22Rv1 (cell line): ENCODE data around the gene CCDC124.
"Not testable (repeated sequence)": the region's sequence is repeated elsewhere in the genome, so short reads cannot be mapped to it uniquely, and the experiment has no call there.

ENCODE experiments used
- H3K27ac ChIP-seq: fragments of 450-650 bp; 2 replicates; pipeline ENCODE4 v1.5.1; 2017
- ZFX ChIP-seq: fragments of 450-650 bp; IDR thresholded peaks from 2 replicates; pipeline ENCODE4 v1.6.1; 2017; ENCODE audit warnings: antibody characterized with exemption, borderline replicate concordance
- TF ChIP-seq, protein P1 (sequence below): fragments of 450-650 bp; IDR thresholded peaks from 2 replicates; pipeline ENCODE4 v1.5.1; 2017; ENCODE audit warnings: mild to moderate bottlenecking

CCDC124 gene

DNA sequence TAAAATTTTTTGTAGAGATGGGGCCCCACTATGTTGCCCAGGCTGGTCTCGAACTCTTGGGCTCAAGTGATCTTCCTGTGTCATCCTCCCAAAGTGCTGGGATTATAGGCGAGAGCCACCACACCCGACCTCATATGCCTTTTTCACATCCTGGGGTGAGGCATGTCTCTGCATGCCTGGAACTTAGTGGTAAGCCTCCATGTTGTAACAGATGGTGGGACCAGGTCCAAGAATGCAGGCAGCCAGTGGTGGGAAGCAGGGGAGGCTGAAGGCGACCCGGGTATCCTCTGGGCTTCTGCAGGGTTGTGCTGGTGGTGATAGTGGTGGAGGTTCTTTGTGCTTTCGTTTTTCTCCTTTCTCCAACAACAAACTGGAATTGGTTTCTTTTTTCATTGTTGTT, 30.1 kb upstream of the CCDC124 start:
- no peak overlapping the region for H3K27ac ChIP-seq
- no peak for TF ChIP-seq ZFX
- TF ChIP-seq, protein P1, sequence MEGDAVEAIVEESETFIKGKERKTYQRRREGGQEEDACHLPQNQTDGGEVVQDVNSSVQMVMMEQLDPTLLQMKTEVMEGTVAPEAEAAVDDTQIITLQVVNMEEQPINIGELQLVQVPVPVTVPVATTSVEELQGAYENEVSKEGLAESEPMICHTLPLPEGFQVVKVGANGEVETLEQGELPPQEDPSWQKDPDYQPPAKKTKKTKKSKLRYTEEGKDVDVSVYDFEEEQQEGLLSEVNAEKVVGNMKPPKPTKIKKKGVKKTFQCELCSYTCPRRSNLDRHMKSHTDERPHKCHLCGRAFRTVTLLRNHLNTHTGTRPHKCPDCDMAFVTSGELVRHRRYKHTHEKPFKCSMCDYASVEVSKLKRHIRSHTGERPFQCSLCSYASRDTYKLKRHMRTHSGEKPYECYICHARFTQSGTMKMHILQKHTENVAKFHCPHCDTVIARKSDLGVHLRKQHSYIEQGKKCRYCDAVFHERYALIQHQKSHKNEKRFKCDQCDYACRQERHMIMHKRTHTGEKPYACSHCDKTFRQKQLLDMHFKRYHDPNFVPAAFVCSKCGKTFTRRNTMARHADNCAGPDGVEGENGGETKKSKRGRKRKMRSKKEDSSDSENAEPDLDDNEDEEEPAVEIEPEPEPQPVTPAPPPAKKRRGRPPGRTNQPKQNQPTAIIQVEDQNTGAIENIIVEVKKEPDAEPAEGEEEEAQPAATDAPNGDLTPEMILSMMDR = no peak

DNA sequence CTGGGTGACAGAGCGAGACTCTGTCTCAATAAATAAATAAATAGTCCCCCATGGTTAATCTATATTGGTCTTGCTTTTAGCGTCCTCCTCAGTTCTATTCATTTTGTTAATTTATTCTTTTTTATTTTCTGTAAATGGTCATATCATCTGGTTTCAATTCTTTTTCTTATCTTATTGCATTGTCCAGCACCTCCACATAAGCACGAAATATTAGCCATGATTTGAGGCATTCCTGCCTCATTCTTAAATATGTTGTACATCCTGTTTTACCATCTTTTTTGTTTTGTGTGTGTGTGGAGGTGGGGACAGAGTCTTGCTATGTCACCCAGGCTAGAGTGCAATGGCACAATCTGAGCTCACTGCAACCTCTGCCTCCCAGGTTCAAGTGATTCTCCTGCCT, 24.6 kb upstream of the CCDC124 start:
- TF ChIP-seq, protein P1 = no peak
- TF ChIP-seq ZFX = no peak
- H3K27ac ChIP-seq = no peak overlapping the region

DNA sequence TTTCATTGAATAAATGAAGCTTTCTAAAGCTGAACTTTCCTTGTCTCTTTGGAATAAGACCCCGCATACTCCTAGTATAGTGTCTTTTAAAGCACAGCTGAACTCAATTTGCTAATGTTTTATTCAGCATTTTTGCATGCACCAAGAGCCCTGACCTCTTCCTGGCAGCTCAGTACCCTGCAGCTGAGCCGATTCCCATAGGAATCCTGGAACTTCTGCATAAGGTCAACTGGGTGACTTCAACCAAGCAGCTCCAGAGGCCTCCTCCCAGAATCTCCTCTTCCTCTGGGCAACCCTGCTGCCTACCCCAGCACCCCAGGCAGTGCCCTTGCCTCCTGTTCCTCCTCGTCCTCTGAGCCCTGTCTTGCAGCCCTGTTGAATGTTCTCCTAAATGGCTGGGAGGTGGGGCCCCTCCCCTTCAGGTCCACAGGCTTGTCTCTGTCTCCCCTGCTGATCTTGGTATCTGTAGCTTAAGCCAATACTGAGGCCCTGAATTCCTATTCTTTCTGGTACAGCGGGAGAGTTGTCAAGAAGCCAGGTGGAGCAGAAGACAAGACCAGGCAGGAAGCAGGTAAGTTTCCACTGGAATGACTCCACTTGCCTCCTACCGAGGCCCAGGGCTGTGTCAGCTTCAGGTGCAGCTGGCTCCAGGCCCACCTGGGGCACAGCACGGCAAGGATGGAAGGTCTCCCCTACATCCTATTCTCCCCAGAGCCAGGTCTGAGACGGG, 23.6 kb upstream of the CCDC124 start:
- no peak overlapping the region for H3K27ac ChIP-seq

DNA sequence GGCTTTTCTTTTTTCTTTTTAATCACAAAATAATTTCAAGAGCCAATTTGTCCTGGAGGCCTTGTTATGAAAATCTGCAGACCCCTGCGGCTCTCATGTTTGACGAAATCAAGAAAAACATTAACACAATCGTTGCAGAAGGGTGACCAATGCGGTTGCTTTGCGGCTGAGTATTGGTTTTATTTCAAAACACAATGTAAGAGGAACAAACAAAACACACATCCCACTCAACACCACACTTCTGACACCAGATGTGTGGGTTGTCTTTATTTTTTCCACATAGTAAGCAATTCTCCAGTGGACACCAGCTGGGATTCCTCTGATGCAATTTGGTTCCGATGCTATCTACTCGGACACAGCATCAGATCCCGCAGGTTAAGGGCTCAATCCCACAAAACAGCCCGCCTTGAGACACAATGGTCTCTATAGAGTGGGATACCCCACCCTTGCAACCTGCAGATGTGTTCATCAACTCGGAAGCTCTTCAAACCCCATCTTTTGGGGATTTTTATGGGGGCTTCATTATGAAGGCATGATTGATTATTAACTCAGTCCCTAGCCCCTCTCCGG, 21.9 kb upstream of the CCDC124 start:
- no peak for TF ChIP-seq ZFX
- TF ChIP-seq, protein P1 = no peak
- no peak overlapping the region for H3K27ac ChIP-seq

More for the DNA sequence above, 23.6 kb upstream of the CCDC124 start:
- TF ChIP-seq, protein P1 = no peak
- no peak for TF ChIP-seq ZFX

DNA sequence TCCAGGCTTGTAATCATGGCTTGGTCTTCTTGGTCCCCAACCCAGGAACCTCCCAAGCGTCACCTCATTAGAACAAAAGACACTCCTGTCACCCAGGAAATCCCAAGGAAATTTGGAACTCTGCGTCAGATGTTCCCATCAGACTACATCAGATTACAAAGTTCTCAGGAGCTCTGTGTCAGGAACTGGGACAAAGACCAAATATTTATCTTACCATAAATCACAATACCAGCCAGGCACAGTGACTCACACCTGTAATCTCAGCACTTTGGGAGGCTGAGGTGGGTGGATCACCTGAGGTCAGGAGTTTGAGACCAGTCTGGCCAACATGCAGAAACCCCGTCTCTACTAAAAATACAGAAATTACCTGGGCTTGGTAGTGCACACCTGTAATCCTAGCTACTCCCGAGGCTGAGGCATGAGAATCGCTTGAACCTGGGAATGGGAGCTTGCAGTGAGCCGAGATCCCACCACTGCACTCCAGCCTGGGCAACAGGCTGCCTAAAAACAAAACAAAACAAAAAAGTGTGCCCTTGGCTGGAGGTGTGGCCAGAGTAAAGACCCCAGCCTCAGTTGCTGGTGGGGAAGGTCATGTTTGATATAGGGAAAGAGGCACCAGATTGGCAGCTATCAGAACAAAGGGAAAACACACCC, 16.7 kb upstream of the CCDC124 start:
- H3K27ac ChIP-seq = no peak overlapping the region
- TF ChIP-seq, protein P1 = no peak
- no peak for TF ChIP-seq ZFX

DNA sequence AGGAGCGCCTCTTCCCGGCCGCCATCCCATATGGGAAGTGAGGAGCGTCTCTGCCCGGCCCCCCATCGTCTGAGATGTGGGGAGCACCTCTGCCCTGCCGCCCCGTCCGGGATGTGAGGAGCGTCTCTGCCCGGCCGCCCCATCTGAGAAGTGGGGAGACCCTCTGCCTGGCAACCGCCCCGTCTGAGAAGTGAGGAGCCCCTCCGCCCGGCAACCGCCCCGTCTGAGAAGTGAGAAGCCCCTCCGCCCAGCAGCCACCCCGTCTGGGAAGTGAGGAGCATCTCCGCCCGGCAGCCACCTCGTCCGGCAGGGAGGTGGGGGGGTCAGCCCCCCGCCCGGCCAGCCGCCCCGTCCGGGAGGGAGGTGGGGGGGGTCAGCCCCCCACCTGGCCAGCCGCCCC, 14.7 kb upstream of the CCDC124 start:
- H3K27ac ChIP-seq = not testable (repeated sequence)

DNA sequence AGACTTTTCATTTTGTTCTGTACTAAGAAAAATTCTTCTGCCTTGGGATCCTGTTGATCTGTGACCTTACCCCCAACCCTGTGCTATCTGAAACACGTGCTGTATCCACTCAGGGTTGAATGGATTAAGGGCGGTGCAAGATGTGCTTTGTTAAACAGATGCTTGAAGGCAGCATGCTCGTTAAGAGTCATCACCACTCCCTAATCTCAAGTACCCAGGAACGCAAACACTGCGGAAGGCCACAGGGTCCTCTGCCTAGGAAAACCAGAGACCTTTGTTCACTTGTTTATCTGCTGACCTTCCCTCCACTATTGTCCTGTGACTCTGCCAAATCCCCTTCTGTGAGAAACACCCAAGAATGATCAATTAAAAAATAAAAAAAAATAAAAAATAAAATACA, 13.7 kb upstream of the CCDC124 start:
- H3K27ac ChIP-seq = not testable (repeated sequence)

DNA sequence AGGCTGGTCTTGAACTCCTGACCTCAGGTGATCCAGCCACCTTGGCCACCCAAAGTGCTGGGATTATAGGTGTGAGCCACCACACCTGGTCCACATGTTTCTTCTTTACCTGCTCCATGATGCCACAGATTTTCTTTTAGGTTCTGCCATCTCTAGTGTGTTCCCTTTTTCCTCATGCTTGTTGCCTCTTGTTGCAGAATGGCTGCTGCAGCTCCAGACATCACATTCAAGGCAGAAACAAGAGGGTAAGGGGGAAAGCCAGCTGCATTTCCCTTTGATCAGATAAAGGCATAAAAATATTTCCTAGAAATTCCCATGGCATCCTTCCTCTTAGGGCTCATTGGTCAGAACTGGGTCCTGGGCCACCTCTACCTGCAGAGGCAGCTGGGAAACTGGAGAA, 12.3 kb upstream of the CCDC124 start:
- TF ChIP-seq, protein P1 = no peak
- no peak for TF ChIP-seq ZFX

More for the DNA sequence above, 12.3 kb upstream of the CCDC124 start:
- no peak overlapping the region for H3K27ac ChIP-seq
